ENCODE measurements around the gene CECR2.

Gene CECR2

GRCh38 chr22:17331690-17332089 is 37.6 kb upstream of the CECR2 start:
- TF ChIP-seq USF1 (IDR thresholded peaks at IDR 0.05), result no peak
- no peak for TF ChIP-seq EGR1 (IDR thresholded peaks at IDR 0.05)
- TF ChIP-seq CEBPB (IDR thresholded peaks at IDR 0.05), result no peak
- TF ChIP-seq REST (IDR thresholded peaks at IDR 0.05; ENCODE audit: low read depth), result no peak
- no peak for TF ChIP-seq TEAD4 (IDR thresholded peaks at IDR 0.05)
- TF ChIP-seq TAF1 (IDR thresholded peaks at IDR 0.05; ENCODE audit: low read depth), result no peak

- TF ChIP-seq USF1 (IDR thresholded peaks at IDR 0.05) (no peak), TEAD4 (IDR thresholded peaks at IDR 0.05) (no peak), MAX (IDR thresholded peaks at IDR 0.05) (no peak), TAF1 (IDR thresholded peaks at IDR 0.05; ENCODE audit: low read depth) (no peak), EP300 (IDR thresholded peaks at IDR 0.05; ENCODE audit: borderline replicate concordance) (no peak), FOXM1 (IDR thresholded peaks at IDR 0.05; ENCODE audit: borderline replicate concordance, low read depth) (no peak), CEBPB (IDR thresholded peaks at IDR 0.05) (no peak)
Observed at GRCh38 chr22:17332109-17332800, 37.0 kb upstream of the CECR2 start.

- TF ChIP-seq REST (IDR thresholded peaks at IDR 0.05; ENCODE audit: low read depth) (no peak), CREB1 (IDR thresholded peaks at IDR 0.05; ENCODE audit: low read depth) (no peak), EGR1 (IDR thresholded peaks at IDR 0.05) (no peak), TCF12 (IDR thresholded peaks at IDR 0.05; ENCODE audit: low read depth) (no peak), YY1 (IDR thresholded peaks at IDR 0.05; ENCODE audit: low read depth) (no peak), USF1 (IDR thresholded peaks at IDR 0.05) (no peak), TEAD4 (IDR thresholded peaks at IDR 0.05) (no peak), MAX (IDR thresholded peaks at IDR 0.05) (no peak), ZBTB7A (IDR thresholded peaks at IDR 0.05; ENCODE audit: low read depth) (no peak), NFIC (IDR thresholded peaks at IDR 0.05) (no peak), EP300 (IDR thresholded peaks at IDR 0.05; ENCODE audit: borderline replicate concordance) (no peak), TAF1 (IDR thresholded peaks at IDR 0.05; ENCODE audit: low read depth) (no peak), FOXM1 (IDR thresholded peaks at IDR 0.05; ENCODE audit: borderline replicate concordance, low read depth) (no peak), RAD21 (IDR thresholded peaks at IDR 0.05; ENCODE audit: low read depth) (no peak), CEBPB (IDR thresholded peaks at IDR 0.05) (no peak)
Observed at GRCh38 chr22:17334059-17334458, 35.2 kb upstream of the CECR2 start.

- no peak for TF ChIP-seq EGR1 (IDR thresholded peaks at IDR 0.05)
- TF ChIP-seq CEBPB (IDR thresholded peaks at IDR 0.05), result no peak
- no peak for TF ChIP-seq REST (IDR thresholded peaks at IDR 0.05; ENCODE audit: low read depth)
- TF ChIP-seq EP300 (IDR thresholded peaks at IDR 0.05; ENCODE audit: borderline replicate concordance), result no peak
- no peak for TF ChIP-seq TAF1 (IDR thresholded peaks at IDR 0.05; ENCODE audit: low read depth)
- no peak for TF ChIP-seq FOXM1 (IDR thresholded peaks at IDR 0.05; ENCODE audit: borderline replicate concordance, low read depth)
- no peak for TF ChIP-seq YY1 (IDR thresholded peaks at IDR 0.05; ENCODE audit: low read depth)
- TF ChIP-seq CREB1 (IDR thresholded peaks at IDR 0.05; ENCODE audit: low read depth), result no peak
- no peak for TF ChIP-seq ZBTB7A (IDR thresholded peaks at IDR 0.05; ENCODE audit: low read depth)
Observed at GRCh38 chr22:17334983-17335382, 34.3 kb upstream of the CECR2 start.
